ENCODE results near the gene RASGRF2.
A peak's percentile ranks its signal among the peaks of the same experiment; 100 is the strongest.
"Not testable (repeated sequence)": the region's sequence is repeated elsewhere in the genome, so short reads cannot be mapped to it uniquely, and the experiment has no call there.

RASGRF2 gene

GRCh38 chr5:81018608-81019007 is 58.4 kb downstream of the RASGRF2 start:
- DNase-seq (ENCODE audit: low read depth, low spot score), result peak; percentile 34
- H3K27ac ChIP-seq, result not testable (repeated sequence)

GRCh38 chr5:81019748-81020147 is 59.6 kb downstream of the RASGRF2 start:
- DNase-seq (ENCODE audit: low read depth, low spot score), result no peak
- no peak overlapping the region for H3K27ac ChIP-seq

- no peak for DNase-seq (ENCODE audit: low read depth, low spot score)
- H3K27ac ChIP-seq, result no peak overlapping the region
Observed at GRCh38 chr5:81020478-81021167, 60.5 kb downstream of the RASGRF2 start.

- no peak for DNase-seq (ENCODE audit: low read depth, low spot score)
Observed at GRCh38 chr5:81021486-81021885, 61.3 kb downstream of the RASGRF2 start.

GRCh38 chr5:81021951-81022687 is 62.0 kb downstream of the RASGRF2 start:
- DNase-seq (ENCODE audit: low read depth, low spot score), result no peak
- H3K27ac ChIP-seq, result no peak overlapping the region

More at GRCh38 chr5:81021486-81021885, 61.3 kb downstream of the RASGRF2 start:
- no peak overlapping the region for H3K27ac ChIP-seq

- no peak for DNase-seq (ENCODE audit: low read depth, low spot score)
- H3K27ac ChIP-seq, result no peak overlapping the region
Observed at GRCh38 chr5:81022688-81023084, 62.5 kb downstream of the RASGRF2 start.

- no peak for DNase-seq (ENCODE audit: low read depth, low spot score)
- H3K27ac ChIP-seq, result no peak overlapping the region
Observed at GRCh38 chr5:81023261-81023970, 63.3 kb downstream of the RASGRF2 start.

- DNase-seq (ENCODE audit: low read depth, low spot score), result no peak
- H3K27ac ChIP-seq, result no peak overlapping the region
Observed at GRCh38 chr5:81027481-81028058, 67.4 kb downstream of the RASGRF2 start.

- DNase-seq (ENCODE audit: low read depth, low spot score); H3K27ac ChIP-seq: not testable (repeated sequence)
Observed at GRCh38 chr5:81028888-81029287, 68.7 kb downstream of the RASGRF2 start.

- H3K27ac ChIP-seq; DNase-seq (ENCODE audit: low read depth, low spot score): not testable (repeated sequence)
Observed at GRCh38 chr5:81029736-81030135, 69.6 kb downstream of the RASGRF2 start.

GRCh38 chr5:81030236-81031034 is 70.3 kb downstream of the RASGRF2 start:
- not testable (repeated sequence) for H3K27ac ChIP-seq; DNase-seq (ENCODE audit: low read depth, low spot score)

- no peak for DNase-seq (ENCODE audit: low read depth, low spot score)
Observed at GRCh38 chr5:81035522-81035921, 75.4 kb downstream of the RASGRF2 start.

GRCh38 chr5:81038495-81038894 is 78.3 kb downstream of the RASGRF2 start:
- no peak for DNase-seq (ENCODE audit: low read depth, low spot score)
- H3K27ac ChIP-seq, result no peak overlapping the region

More at GRCh38 chr5:81035522-81035921, 75.4 kb downstream of the RASGRF2 start:
- H3K27ac ChIP-seq, result no peak overlapping the region

- H3K27ac ChIP-seq, result no peak overlapping the region
- no peak for DNase-seq (ENCODE audit: low read depth, low spot score)
Observed at GRCh38 chr5:81044868-81045267, 84.7 kb downstream of the RASGRF2 start.

- no peak for DNase-seq (ENCODE audit: low read depth, low spot score)
- no peak overlapping the region for H3K27ac ChIP-seq
Observed at GRCh38 chr5:81045389-81045807, 85.2 kb downstream of the RASGRF2 start.

- DNase-seq (ENCODE audit: low read depth, low spot score), result no peak
- H3K27ac ChIP-seq, result no peak overlapping the region
Observed at GRCh38 chr5:81046041-81046440, 85.9 kb downstream of the RASGRF2 start.

GRCh38 chr5:81052325-81052724 is 92.2 kb downstream of the RASGRF2 start:
- DNase-seq (ENCODE audit: low read depth, low spot score), result no peak
- H3K27ac ChIP-seq, result no peak overlapping the region

- not testable (repeated sequence) for H3K27ac ChIP-seq; DNase-seq (ENCODE audit: low read depth, low spot score)
Observed at GRCh38 chr5:81053282-81053681, 93.1 kb downstream of the RASGRF2 start.

GRCh38 chr5:81058121-81058520 is 98.0 kb downstream of the RASGRF2 start:
- no peak for DNase-seq (ENCODE audit: low read depth, low spot score)
- no peak overlapping the region for H3K27ac ChIP-seq

- no peak for DNase-seq (ENCODE audit: low read depth, low spot score)
- H3K27ac ChIP-seq, result no peak overlapping the region
Observed at GRCh38 chr5:81065492-81065891, 105.3 kb downstream of the RASGRF2 start.

All from epithelial cell of prostate (primary cell).